Adrenal gland (tissue), 12 donors: ENCODE results near the gene CORO1C. TPM values are rescaled to one million over a fixed set of nuclear protein-coding genes. Genes with fewer than 3 reads are reported as not detected.

Experiments
- DNase-seq, 7 donors: peaks; one replicate each; pipeline ENCODE4 v3.0.0-alpha.2; 2019 to 2020
- H3K27ac ChIP-seq, 5 donors: fragments of 200-600 bp; sonication (generic) in 4 of 5; 1 replicate in 3 of 5; 2 replicates in 2 of 5; pipeline versions ENCODE4 v1.5.1 to v1.8.0; 2016 to 2020; ENCODE audit warnings: mild to moderate bottlenecking in 1 of 5
- H3K27me3 ChIP-seq: fragments of 200-600 bp; 2 replicates; pipeline ENCODE4 v1.8.0; 2021
- H3K36me3 ChIP-seq, 2 donors: fragments of 200-600 bp; replicated peaks in 1 of 2; 1 replicate in 1 of 2; 2 replicates in 1 of 2; pipeline versions ENCODE4 v1.5.1 to v1.8.0; 2018 to 2022
- H3K4me1 ChIP-seq, 2 donors: fragments of 200-600 bp; replicated peaks in 1 of 2; 1 replicate in 1 of 2; 2 replicates in 1 of 2; pipeline versions ENCODE4 v1.5.1 to v1.8.0; 2018 to 2021
- H3K4me3 ChIP-seq, 4 donors: fragments of 200-600 bp; sonication (generic) in 3 of 4; one replicate each; pipeline ENCODE4 v1.5.1; 2016 to 2018
- H3K9me3 ChIP-seq, 3 donors: fragments of 200-600 bp; sonication (generic) in 1 of 3; replicated peaks in 1 of 3; 1 replicate in 2 of 3; 2 replicates in 1 of 3; pipeline versions ENCODE4 v1.5.1 to v1.8.0; 2016 to 2021
- POLR2A ChIP-seq, 2 donors: fragments of 450-650 bp; IDR thresholded peaks; one replicate each; pipeline ENCODE4 v1.6.1; 2017; ENCODE audit warnings: antibody characterized with exemption in 2 of 2, mild to moderate bottlenecking in 2 of 2, moderate library complexity in 1 of 2
- WGBS, 4 donors: extraction: QIAGEN DNeasy Blood & Tissue Kit in 2 of 4; methylation state at CpG; one replicate each; pipeline versions ENCODE4 v1.1.5 to v1.1.7; 2013 to 2017; 5-methylcytosine and 5-hydroxymethylcytosine counted together
- intact Hi-C, 2 donors: fragments of 100-400 bp; cut with DNase I; formaldehyde crosslinking; loops; one replicate each; pipeline versions ENCODE4 v1.14.1 to v1.15.0; 2022 to 2023
- polyA plus RNA-seq, 3 donors: library from polyadenylated mRNA; stranded (reverse); fragments of 200-250 nt in 2 of 3; fragments of 350-450 nt in 1 of 3; fragmentation: Illumina TruSeq in 1 of 3; extraction: RNeasy Lipid Tissue Mini Kit (QIAGEN cat#74804) in 1 of 3; gene quantifications; one replicate each; pipeline ENCODE4 v1.2.3, GENCODE V29; 2013 to 2014
- total RNA-seq, 9 donors: library from RNA; depleted of rRNA in 4 of 9; stranded (reverse); fragments of >200 nt in 4 of 9; fragments of 120-200 nt in 1 of 9; fragmentation: NEBNext Ultra II Directional in 1 of 9; extraction: Animal tissue kit (Norgen Biotek cat#: 25700) in 1 of 9; gene quantifications; one replicate each; pipeline versions ENCODE4 v1.1.0 to v1.2.4, GENCODE V29; 2013 to 2023
- TF ChIP-seq, protein P1 (sequence below), 6 experiments: fragments of 450-650 bp in 4 of 6; fragments of 200-600 bp in 2 of 6; sonication (generic) in 1 of 6; IDR thresholded peaks; 1 replicate in 5 of 6; 2 replicates in 1 of 6; pipeline versions ENCODE4 v1.5.1 to v1.8.0; 2016 to 2021; ENCODE audit warnings: antibody characterized with exemption in 6 of 6, mild to moderate bottlenecking in 2 of 6, moderate library complexity in 1 of 6
- donor health status: healthy with polysubstance abuse.
- donor health status: Bipolar disorder and iron deficiency.
- donor health status: DM: yes; HTN: yes; CAD: no.
- donor health status: DM: no; HTN: no; CAD: no.
- donor health status: DM: no; HTN: no; CAD: no.
- donor health status: DM: yes; HTN: yes; CAD: no.

CORO1C gene
- total and polyA plus RNA-seq, 12 donors, result 17.4 to 124 (median 71.4) TPM

- no peak overlapping the region for H3K4me3 ChIP-seq
- WGBS, 4 donors, result 66 to 83% (median 76%) methylated on average over 10 of the region's 10 CpGs
- no peak for TF ChIP-seq POLR2A (IDR thresholded peaks at IDR 0.05)
- TF ChIP-seq, protein P1, sequence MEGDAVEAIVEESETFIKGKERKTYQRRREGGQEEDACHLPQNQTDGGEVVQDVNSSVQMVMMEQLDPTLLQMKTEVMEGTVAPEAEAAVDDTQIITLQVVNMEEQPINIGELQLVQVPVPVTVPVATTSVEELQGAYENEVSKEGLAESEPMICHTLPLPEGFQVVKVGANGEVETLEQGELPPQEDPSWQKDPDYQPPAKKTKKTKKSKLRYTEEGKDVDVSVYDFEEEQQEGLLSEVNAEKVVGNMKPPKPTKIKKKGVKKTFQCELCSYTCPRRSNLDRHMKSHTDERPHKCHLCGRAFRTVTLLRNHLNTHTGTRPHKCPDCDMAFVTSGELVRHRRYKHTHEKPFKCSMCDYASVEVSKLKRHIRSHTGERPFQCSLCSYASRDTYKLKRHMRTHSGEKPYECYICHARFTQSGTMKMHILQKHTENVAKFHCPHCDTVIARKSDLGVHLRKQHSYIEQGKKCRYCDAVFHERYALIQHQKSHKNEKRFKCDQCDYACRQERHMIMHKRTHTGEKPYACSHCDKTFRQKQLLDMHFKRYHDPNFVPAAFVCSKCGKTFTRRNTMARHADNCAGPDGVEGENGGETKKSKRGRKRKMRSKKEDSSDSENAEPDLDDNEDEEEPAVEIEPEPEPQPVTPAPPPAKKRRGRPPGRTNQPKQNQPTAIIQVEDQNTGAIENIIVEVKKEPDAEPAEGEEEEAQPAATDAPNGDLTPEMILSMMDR (IDR thresholded peaks at IDR 0.05), result no peak
- DNase-seq, result peak in 4 of 7 donors; percentile 51 to 67 (median 54)
- no peaks in the 10 kb centered on the region for H3K27me3 ChIP-seq
- H3K4me1 ChIP-seq, result peaks cover 22 to 59% of the 10 kb centered on the region in 2 donors
- intact Hi-C loops, result no loop called here
- peaks cover 0 to 4% of the 10 kb centered on the region in 2 donors for H3K36me3 ChIP-seq
- no peaks in the 10 kb centered on the region for H3K9me3 ChIP-seq
- H3K27ac ChIP-seq, result no peak overlapping the region
Observed at GRCh38 chr12:108640802-108641445, 90.4 kb downstream of the CORO1C start.

DNA sequence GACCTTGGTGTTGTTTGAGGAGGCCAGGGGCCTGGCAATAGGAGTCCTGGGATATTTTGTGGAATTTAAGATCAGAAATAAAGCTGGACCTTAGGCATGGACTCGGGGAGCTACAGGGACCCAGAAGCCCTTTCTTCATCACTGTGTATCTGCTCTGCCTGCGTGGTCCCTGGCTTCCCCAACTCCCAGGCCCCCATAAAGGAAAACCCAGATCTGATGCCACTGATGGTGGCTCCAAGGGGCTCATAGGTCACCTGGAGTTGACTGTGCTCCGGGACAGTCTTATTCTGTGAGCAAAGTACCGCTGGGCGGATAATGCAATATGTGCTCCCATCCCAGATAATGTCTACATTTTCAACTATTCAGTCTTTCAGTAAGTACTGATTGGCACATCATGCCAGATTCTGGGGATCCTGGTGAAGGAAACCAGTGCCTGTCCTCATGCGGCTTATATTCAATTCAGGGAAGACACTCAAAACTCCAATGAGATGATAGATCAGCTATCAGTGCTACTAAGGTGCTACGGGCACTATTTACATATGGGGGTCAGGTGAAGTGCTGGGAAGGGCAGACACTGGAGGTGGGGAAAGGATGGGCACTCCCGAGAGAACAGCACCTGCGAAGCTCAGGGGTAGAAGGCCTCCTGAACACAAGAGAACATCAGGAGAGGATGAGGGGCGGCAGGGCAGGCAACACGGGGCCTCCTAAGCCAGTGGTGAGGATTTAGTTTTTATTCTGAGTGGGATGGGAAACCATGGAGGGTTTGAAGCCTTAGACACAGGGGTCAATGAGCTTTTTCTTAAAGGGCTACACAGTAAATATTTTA lies 92.1 kb downstream of the CORO1C start:
- Histone ChIP-seq H3K36me3 (no peaks in the 10 kb centered on the region), H3K27me3 (no peaks in the 10 kb centered on the region), H3K4me1 (peaks cover 10 to 46% of the 10 kb centered on the region in 2 donors), H3K4me3 (no peak overlapping the region), H3K9me3 (no peaks in the 10 kb centered on the region), H3K27ac (no peak overlapping the region)
- TF ChIP-seq, protein P1 (IDR thresholded peaks at IDR 0.05), result no peak
- no peak for TF ChIP-seq POLR2A (IDR thresholded peaks at IDR 0.05)
- peak in 1 of 7 donors; percentile 43 for DNase-seq
- WGBS, 4 donors, result 92 to 94% (median 93%) methylated on average over 9 to 11 of the region's 11 CpGs
- intact Hi-C loops, result no loop called here

DNA sequence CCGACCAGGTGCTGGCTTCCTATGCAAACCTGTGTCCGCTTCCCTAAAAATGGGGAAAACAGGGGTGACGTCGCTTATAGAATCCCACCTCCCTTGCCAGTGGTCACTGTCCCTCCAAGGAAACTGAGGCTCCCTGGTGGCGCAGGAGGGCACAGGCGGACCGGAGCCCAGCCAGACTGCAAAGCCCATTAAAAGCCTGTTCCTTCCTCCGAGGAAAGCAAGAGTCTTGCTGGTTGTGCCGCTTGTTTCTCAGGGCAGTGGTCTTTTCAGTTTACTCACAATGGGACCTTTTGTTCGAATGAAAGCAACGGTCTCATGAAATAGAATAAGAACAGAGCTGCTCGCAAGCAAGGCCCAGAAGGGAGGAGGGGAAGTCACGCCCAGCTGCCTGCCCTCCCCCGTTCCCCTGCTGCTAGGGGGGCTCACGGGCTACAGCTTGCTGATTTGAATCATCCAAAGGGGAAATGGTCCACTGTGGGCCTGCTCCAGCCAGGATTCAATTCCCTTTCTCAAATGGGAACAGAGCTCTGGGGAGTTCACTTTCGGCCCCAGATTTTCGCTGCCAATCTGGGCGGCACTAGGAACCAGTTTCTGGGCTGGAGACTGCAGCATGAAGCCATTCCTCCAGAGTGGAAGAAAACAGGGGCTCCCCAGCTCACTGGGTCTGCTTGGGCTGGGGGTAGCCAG lies 93.0 kb downstream of the CORO1C start:
- TF ChIP-seq POLR2A (IDR thresholded peaks at IDR 0.05), result no peak
- TF ChIP-seq, protein P1 (IDR thresholded peaks at IDR 0.05), result no peak
- peak overlapping the region in 3 of 5 donors; percentile 12 to 44 (median 14) for H3K27ac ChIP-seq
- H3K27me3 ChIP-seq, result no peaks in the 10 kb centered on the region
- no peaks in the 10 kb centered on the region for H3K36me3 ChIP-seq
- WGBS, 4 donors, result 43 to 53% (median 49%) methylated on average over 15 to 18 of the region's 18 CpGs
- intact Hi-C loops, result no loop called here
- DNase-seq, result peak in 2 of 7 donors; percentile 43 to 49
- H3K9me3 ChIP-seq, result no peaks in the 10 kb centered on the region
- no peak overlapping the region for H3K4me3 ChIP-seq
- peaks cover under 1 to 36% of the 10 kb centered on the region in 2 donors for H3K4me1 ChIP-seq
